GM13977 (cell line): Measurements from ENCODE around the gene FUT8.

Experiments
- DNase-seq: peaks from one replicate; pipeline ENCODE4 v3.0.0; 2012; ENCODE audit warnings: low spot score
- in situ Hi-C: fragments of 300-500 bp; cut with MboI; formaldehyde crosslinking; loops from one replicate; pipeline ENCODE4 v1.12.0; 2022; ENCODE audit warnings: low sequenced_read_pairs, low pct_unique_long_range_greater_than_20kb, mixed read lengths, inconsistent platforms; ENCODE audit not compliant: unreplicated experiment
- TF ChIP-seq, protein P1 (sequence below): IDR thresholded peaks from 2 replicates; pipeline ENCODE4 v1.5.1; 2012; ENCODE audit warnings: mild to moderate bottlenecking, control low read depth; ENCODE audit not compliant: insufficient read depth; ENCODE audit errors: extremely low read depth, missing control alignments

The FUT8 gene

DNA sequence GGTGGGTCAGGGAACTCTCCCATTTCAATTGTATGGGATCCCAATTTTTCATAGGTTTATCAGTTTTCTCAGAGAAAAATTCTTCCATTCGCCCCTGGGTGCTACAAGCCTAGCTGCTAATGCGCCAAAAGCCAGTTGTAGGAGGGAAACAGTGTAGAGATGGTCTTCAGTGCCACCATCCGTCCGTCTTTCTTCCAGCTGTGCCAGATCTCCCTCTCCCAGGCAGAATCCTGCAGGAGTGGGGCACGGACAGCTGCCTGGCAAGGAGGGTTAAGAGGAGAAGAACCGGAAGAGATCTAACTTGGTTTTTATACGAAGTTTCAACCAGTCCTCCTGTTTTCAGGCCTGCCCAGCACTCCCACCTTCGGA is 38.9 kb upstream of the FUT8 start:
- in situ Hi-C loops = no loop called here
- DNase-seq = no peak
- TF ChIP-seq, protein P1, sequence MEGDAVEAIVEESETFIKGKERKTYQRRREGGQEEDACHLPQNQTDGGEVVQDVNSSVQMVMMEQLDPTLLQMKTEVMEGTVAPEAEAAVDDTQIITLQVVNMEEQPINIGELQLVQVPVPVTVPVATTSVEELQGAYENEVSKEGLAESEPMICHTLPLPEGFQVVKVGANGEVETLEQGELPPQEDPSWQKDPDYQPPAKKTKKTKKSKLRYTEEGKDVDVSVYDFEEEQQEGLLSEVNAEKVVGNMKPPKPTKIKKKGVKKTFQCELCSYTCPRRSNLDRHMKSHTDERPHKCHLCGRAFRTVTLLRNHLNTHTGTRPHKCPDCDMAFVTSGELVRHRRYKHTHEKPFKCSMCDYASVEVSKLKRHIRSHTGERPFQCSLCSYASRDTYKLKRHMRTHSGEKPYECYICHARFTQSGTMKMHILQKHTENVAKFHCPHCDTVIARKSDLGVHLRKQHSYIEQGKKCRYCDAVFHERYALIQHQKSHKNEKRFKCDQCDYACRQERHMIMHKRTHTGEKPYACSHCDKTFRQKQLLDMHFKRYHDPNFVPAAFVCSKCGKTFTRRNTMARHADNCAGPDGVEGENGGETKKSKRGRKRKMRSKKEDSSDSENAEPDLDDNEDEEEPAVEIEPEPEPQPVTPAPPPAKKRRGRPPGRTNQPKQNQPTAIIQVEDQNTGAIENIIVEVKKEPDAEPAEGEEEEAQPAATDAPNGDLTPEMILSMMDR = no peak

DNA sequence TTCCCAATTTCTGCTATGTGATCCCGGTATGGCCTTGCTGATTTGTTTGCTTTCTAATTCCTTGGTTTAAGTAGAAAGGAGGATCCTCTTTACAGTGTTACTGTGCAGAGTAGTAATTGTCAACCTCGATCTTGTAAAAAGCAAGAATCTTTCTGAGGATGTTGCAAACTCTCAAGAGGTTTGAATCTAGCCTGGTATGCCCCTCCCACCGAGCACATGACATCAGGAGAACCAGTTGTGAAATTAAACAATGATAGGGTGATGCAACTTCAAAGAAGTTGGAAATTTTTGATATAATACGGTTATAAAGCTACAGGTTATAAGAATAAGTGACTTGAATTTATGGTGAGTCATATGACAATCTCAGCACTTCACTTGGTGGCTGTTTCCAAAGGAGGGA is 35.0 kb upstream of the FUT8 start:
- in situ Hi-C loops = no loop called here
- DNase-seq = no peak
- TF ChIP-seq, protein P1 = no peak

DNA sequence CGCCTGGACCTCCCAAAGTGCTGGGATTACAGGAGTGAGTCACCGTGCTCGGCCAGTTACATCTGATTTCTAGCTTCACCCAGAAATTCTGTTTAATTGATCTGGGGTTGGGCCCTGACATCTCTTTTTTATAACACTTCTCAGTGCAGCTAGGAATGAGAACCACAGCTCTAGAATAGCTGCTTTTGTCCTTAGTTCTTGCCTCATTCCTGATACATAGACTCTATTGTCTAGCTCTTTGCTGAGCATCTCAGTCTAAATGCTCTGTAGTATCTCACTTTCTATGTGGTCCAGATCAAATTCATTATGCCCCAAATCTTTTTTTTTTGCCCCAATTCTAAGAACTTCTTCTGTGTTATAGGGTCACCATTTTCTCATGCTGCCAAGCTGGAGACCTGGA is 29.9 kb upstream of the FUT8 start:
- in situ Hi-C loops = no loop called here
- TF ChIP-seq, protein P1 = no peak
- no peak for DNase-seq

DNA sequence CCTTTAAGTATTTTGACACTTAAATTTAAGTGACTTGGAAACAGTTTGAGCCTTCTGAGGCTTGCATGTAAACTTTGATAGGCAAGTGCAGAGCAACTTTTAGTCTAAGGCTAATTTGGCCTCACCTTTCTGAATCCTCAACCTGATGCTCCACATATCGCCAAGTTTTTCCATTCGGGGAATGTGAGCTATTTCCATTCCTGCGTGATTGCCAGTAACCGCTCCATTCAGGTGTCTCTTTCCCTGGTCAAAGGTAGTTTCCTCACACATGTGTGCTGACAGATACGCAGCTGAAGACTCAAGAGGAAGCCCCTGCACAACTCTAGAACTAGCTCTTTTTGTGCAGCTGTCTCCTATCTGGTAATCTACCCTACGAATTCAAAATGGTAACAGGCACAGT is 25.4 kb upstream of the FUT8 start:
- TF ChIP-seq, protein P1 = no peak
- in situ Hi-C loops = no loop called here
- DNase-seq = no peak

DNA sequence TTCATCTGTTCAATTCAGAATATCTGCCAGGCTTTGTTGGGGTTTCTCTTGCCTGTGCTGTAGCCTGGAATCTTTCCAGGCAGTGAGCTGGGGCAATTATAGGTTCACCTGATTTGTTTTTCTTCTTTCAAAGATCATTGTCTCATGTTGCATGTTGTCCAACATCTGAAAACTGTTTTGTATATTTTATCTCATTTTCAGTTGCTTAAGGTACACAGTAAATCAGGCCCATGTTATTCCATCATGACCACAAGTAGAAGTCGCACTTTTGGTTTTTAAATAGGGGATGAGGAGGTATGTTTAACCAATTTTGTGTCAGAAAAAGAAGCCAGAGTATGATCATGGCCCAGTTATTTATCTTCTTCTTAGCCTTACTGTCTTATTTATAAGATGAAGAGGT is 24.9 kb upstream of the FUT8 start:
- in situ Hi-C loops = no loop called here
- TF ChIP-seq, protein P1 = no peak
- DNase-seq = no peak

DNA sequence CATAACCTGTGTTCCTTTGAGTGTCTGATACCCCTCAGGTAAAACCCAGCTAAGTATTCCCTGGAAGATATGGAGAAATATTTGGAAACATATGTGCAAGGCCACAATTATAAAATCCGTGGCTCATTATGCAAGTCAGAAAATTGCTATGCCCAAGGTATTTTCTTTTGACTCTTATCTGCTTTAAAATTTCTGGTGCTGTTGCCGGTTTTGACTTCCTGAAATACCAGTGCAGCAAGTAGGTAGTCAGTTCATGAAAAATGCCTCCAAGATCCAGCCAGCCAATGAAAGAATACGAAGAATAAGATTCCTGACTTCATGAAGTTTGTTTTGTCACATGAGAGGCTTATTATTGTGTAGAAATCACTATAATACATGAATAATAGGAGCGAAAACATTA is 20.2 kb upstream of the FUT8 start:
- TF ChIP-seq, protein P1 = no peak
- in situ Hi-C loops = no loop called here
- no peak for DNase-seq
